ENCODE measurements around the gene FBXL3. TPM values are rescaled to one million over a fixed set of nuclear protein-coding genes. Genes with fewer than 3 reads are reported as not detected.

FBXL3 gene
- polyA plus RNA-seq, 3 donors: 14.7 to 20.0 (median 19.0) TPM

DNA sequence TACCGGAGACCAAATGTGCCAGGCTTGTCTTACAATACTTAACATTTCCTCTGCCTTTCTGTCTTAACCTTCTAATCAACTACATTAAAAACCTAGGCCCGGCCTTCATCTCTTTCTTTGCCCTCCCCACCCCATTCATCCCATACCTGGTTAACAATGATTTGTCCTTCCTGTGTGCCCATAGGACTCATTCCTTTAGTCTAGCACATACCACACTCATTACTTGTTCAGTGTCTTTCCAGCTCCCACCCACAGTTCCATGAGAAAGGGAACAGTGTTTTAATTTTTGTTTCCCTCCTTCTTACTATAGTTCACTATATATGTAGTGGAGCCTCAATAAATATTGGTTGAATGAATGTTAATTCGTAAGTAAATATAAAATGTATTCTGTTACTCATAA, 32.7 kb downstream of the FBXL3 start:
- Histone ChIP-seq H3K79me2 (ENCODE audit: insufficient read depth, low read length) (peaks cover 37% of the 10 kb centered on the region), H3K27me3 (ENCODE audit: control insufficient read depth in 2 of 2, insufficient read depth in 2 of 2, low read length in 2 of 2) (no peaks in the 10 kb centered on the region), H3K27ac (ENCODE audit: low read depth in 1 of 2, low read length in 2 of 2) (no peak overlapping the region), H2AFZ (ENCODE audit: insufficient read depth, low read depth, low read length, poor library complexity, severe bottlenecking) (no peak overlapping the region), H3K9ac (ENCODE audit: insufficient read depth, low read length, poor library complexity, severe bottlenecking) (no peak overlapping the region), H4K20me1 (ENCODE audit: insufficient read depth, low read length) (no peaks in the 10 kb centered on the region), H3K9me3 (replicated peaks in 1 of 2; ENCODE audit: control insufficient read depth in 1 of 2, insufficient read depth in 1 of 2, low read length in 2 of 2) (no peaks in the 10 kb centered on the region), H3K4me1 (ENCODE audit: control insufficient read depth in 1 of 2, insufficient read depth in 2 of 2, low read length in 2 of 2) (peaks cover 14 to 17% of the 10 kb centered on the region in 2 donors), H3K4me2 (replicated peaks; ENCODE audit: extremely low read depth, low read length, poor library complexity, severe bottlenecking) (no peak overlapping the region), H3K4me3 (replicated peaks in 1 of 3; ENCODE audit: low read depth in 2 of 3, low read length in 3 of 3) (no peak overlapping the region), H3K36me3 (replicated peaks in 1 of 2; ENCODE audit: control insufficient read depth in 1 of 2, insufficient read depth in 2 of 2, low read length in 2 of 2) (peaks cover 12 to 41% of the 10 kb centered on the region in 2 donors)
- 100% methylated on average over 2 of the region's 3 CpGs for WGBS (ENCODE audit: insufficient coverage)
- intact Hi-C loops (cut with micrococcal nuclease): loop anchor here (5.0 kb wide), 2 partner anchors 107 to 112 kb away; partner anchors contain the start of gene KCTD12 (in 1 of the 2)
- Mint-ChIP-seq H3K36me3 (peaks cover 30 to 35% of the 10 kb centered on the region in 2 donors), H3K27ac (peak overlapping the region in 1 of 7 donors; percentile 30), H3K9me3 (no peaks in the 10 kb centered on the region), H3K4me3 (no peak overlapping the region), H3K4me1 (peaks cover 28% of the 10 kb centered on the region), H3K27me3 (ENCODE audit: low read depth in 3 of 3) (peaks cover 0 to 7% (median 0%) of the 10 kb centered on the region in 3 donors)
- no peak for TF ChIP-seq CTCF (IDR thresholded peaks at IDR 0.05)
- no peak for DNase-seq

GRCh38 chr13:76993473-76993872, 33.5 kb downstream of the FBXL3 start:
- intact Hi-C loops (cut with micrococcal nuclease): loop anchor here (5.0 kb wide), 2 partner anchors 106 to 111 kb away; partner anchors contain the start of gene KCTD12 (in 1 of the 2)
- Histone ChIP-seq H3K9me3 (replicated peaks in 1 of 2; ENCODE audit: control insufficient read depth in 1 of 2, insufficient read depth in 1 of 2, low read length in 2 of 2) (no peaks in the 10 kb centered on the region), H2AFZ (ENCODE audit: insufficient read depth, low read depth, low read length, poor library complexity, severe bottlenecking) (no peak overlapping the region), H4K20me1 (ENCODE audit: insufficient read depth, low read length) (no peaks in the 10 kb centered on the region), H3K4me1 (ENCODE audit: control insufficient read depth in 1 of 2, insufficient read depth in 2 of 2, low read length in 2 of 2) (peaks cover 14 to 17% of the 10 kb centered on the region in 2 donors), H3K4me2 (replicated peaks; ENCODE audit: extremely low read depth, low read length, poor library complexity, severe bottlenecking) (peak overlapping the region; percentile 95), H3K27me3 (ENCODE audit: control insufficient read depth in 2 of 2, insufficient read depth in 2 of 2, low read length in 2 of 2) (no peaks in the 10 kb centered on the region), H3K27ac (ENCODE audit: low read depth in 1 of 2, low read length in 2 of 2) (no peak overlapping the region), H3K36me3 (replicated peaks in 1 of 2; ENCODE audit: control insufficient read depth in 1 of 2, insufficient read depth in 2 of 2, low read length in 2 of 2) (peaks cover 11 to 33% of the 10 kb centered on the region in 2 donors), H3K79me2 (ENCODE audit: insufficient read depth, low read length) (peaks cover 37% of the 10 kb centered on the region), H3K4me3 (replicated peaks in 1 of 3; ENCODE audit: low read depth in 2 of 3, low read length in 3 of 3) (no peak overlapping the region), H3K9ac (ENCODE audit: insufficient read depth, low read length, poor library complexity, severe bottlenecking) (no peak overlapping the region)
- no peak for TF ChIP-seq CTCF (IDR thresholded peaks at IDR 0.05)
- Mint-ChIP-seq H3K36me3 (peaks cover 22 to 30% of the 10 kb centered on the region in 2 donors), H3K27me3 (ENCODE audit: low read depth in 3 of 3) (peaks cover 0 to 7% (median 0%) of the 10 kb centered on the region in 3 donors), H3K27ac (no peak overlapping the region), H3K4me1 (peaks cover 28% of the 10 kb centered on the region), H3K4me3 (peak overlapping the region; percentile 96 to 99), H3K9me3 (no peaks in the 10 kb centered on the region)
- no CpG with 5 or more reads among the region's 5 CpGs for WGBS (ENCODE audit: insufficient coverage)
- DNase-seq: no peak
